ENCODE measurements around the gene DENND2C.

DNA sequence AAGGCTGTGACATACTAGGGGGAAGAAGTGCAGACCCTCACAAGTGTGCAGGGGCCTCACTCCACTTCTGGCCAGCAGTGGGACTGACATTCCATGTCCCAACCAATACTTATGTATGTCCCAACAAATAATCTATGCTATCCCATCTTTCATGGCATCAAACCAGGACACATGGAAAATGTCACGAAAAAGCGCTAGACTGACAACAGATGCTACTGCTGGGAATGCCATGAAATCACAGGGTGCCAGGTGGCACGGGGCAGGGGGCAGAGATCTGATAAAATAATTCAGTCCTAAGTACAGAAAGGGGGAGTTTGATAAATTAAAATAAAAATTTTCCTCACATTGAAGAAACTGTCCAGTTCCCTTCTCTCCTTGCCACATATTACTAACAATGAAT lies 60.8 kb downstream of the DENND2C start:
- TF ChIP-seq, protein P1, sequence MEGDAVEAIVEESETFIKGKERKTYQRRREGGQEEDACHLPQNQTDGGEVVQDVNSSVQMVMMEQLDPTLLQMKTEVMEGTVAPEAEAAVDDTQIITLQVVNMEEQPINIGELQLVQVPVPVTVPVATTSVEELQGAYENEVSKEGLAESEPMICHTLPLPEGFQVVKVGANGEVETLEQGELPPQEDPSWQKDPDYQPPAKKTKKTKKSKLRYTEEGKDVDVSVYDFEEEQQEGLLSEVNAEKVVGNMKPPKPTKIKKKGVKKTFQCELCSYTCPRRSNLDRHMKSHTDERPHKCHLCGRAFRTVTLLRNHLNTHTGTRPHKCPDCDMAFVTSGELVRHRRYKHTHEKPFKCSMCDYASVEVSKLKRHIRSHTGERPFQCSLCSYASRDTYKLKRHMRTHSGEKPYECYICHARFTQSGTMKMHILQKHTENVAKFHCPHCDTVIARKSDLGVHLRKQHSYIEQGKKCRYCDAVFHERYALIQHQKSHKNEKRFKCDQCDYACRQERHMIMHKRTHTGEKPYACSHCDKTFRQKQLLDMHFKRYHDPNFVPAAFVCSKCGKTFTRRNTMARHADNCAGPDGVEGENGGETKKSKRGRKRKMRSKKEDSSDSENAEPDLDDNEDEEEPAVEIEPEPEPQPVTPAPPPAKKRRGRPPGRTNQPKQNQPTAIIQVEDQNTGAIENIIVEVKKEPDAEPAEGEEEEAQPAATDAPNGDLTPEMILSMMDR (IDR thresholded peaks at IDR 0.05; ENCODE audit: low read length) = no peak
- TF ChIP-seq EZH2 (optimal IDR thresholded peaks at IDR 0.05; ENCODE audit: low read depth, low read length) (no peak), EZH2phosphoT487 (IDR thresholded peaks at IDR 0.05; ENCODE audit: low read length) (no peak)

All from MM.1S (cell line).